ENCODE data around the gene KCNE4. TPM values are rescaled to one million over a fixed set of nuclear protein-coding genes. Genes with fewer than 3 reads are reported as not detected.
A peak's percentile ranks its signal among the peaks of the same experiment; 100 is the strongest.

KCNE4 gene
- 1 to 10 TPM; 4.5 to 5.1 TPM for total RNA-seq
- long read RNA-seq, partial matches to known transcripts: 0 of 2 reads
- long read RNA-seq, other reads (novel, unspliced or antisense): 1 of 2 reads

- ATAC-seq (peak; percentile 25 to 38), DNase-seq (no peak)
- intact Hi-C loops (cut with DNase I): no loop called here
Measured at GRCh38 chr2:223051693-223052289, at the start of gene KCNE4. Gene KCNE4 (plus strand): TSS chr2:223052190. CDS start chr2:223052831, 641 bp downstream.

GRCh38 chr2:223003191-223003590 lies 48.8 kb upstream of the KCNE4 start:
- DNase-seq: no peak
- intact Hi-C loops (cut with DNase I): no loop called here
- ATAC-seq: no peak

- intact Hi-C loops (cut with DNase I): no loop called here
- DNase-seq: no peak
- no peak for ATAC-seq
Measured at GRCh38 chr2:223005496-223005895, 46.5 kb upstream of the KCNE4 start.

- ATAC-seq (no peak), DNase-seq (no peak)
- intact Hi-C loops (cut with DNase I): no loop called here
Measured at GRCh38 chr2:223007531-223007930, 44.5 kb upstream of the KCNE4 start.

- intact Hi-C loops (cut with DNase I): no loop called here
- ATAC-seq: peak in 1 of 2 donors; percentile 30
- DNase-seq: peak; percentile 20
Measured at GRCh38 chr2:223008162-223008561, 43.8 kb upstream of the KCNE4 start.

GRCh38 chr2:223008956-223009355 lies 43.0 kb upstream of the KCNE4 start:
- no peak for ATAC-seq
- intact Hi-C loops (cut with DNase I): no loop called here
- no peak for DNase-seq

- DNase-seq (no peak), ATAC-seq (no peak)
- intact Hi-C loops (cut with DNase I): no loop called here
Measured at GRCh38 chr2:223010641-223011040, 41.3 kb upstream of the KCNE4 start.

GRCh38 chr2:223012291-223012690 lies 39.7 kb upstream of the KCNE4 start:
- no peak for DNase-seq
- no peak for ATAC-seq
- intact Hi-C loops (cut with DNase I): no loop called here

- intact Hi-C loops (cut with DNase I): no loop called here
- ATAC-seq: peak in 1 of 2 donors; percentile 78
- no peak for DNase-seq
Measured at GRCh38 chr2:223019390-223019930, 32.5 kb upstream of the KCNE4 start.

- DNase-seq (no peak), ATAC-seq (no peak)
- intact Hi-C loops (cut with DNase I): no loop called here
Measured at GRCh38 chr2:223019987-223020717, 31.8 kb upstream of the KCNE4 start.

- intact Hi-C loops (cut with DNase I): no loop called here
- DNase-seq (no peak), ATAC-seq (no peak)
Measured at GRCh38 chr2:223020971-223021675, 30.9 kb upstream of the KCNE4 start.

- ATAC-seq: no peak
- intact Hi-C loops (cut with DNase I): no loop called here
- no peak for DNase-seq
Measured at GRCh38 chr2:223026357-223027110, 25.5 kb upstream of the KCNE4 start.

GRCh38 chr2:223027442-223027841 lies 24.5 kb upstream of the KCNE4 start:
- ATAC-seq (peak in 1 of 2 donors; percentile 59), DNase-seq (peak; percentile 31)
- intact Hi-C loops (cut with DNase I): no loop called here

- no peak for DNase-seq
- no peak for ATAC-seq
- intact Hi-C loops (cut with DNase I): no loop called here
Measured at GRCh38 chr2:223029287-223029686, 22.7 kb upstream of the KCNE4 start.

GRCh38 chr2:223032187-223033142 lies 19.5 kb upstream of the KCNE4 start:
- no peak for ATAC-seq
- intact Hi-C loops (cut with DNase I): no loop called here
- no peak for DNase-seq

GRCh38 chr2:223034221-223034975 lies 17.6 kb upstream of the KCNE4 start:
- DNase-seq: no peak
- intact Hi-C loops (cut with DNase I): no loop called here
- ATAC-seq: no peak

GRCh38 chr2:223036790-223037444 lies 15.1 kb upstream of the KCNE4 start:
- ATAC-seq (no peak), DNase-seq (no peak)
- intact Hi-C loops (cut with DNase I): no loop called here

Measured in left cardiac atrium (tissue), 4 donors.